Kidney tubule cell (primary cell): ENCODE data around the gene CORO7.
"Not testable (repeated sequence)": the region's sequence is repeated elsewhere in the genome, so short reads cannot be mapped to it uniquely, and the experiment has no call there.

Experiments used
- DNase-seq: peaks from one replicate; pipeline ENCODE4 v3.0.0-alpha.2; 2018; ENCODE audit warnings: low spot score

CORO7 gene

GRCh38 chr16:4336701-4337539, 79.5 kb downstream of the CORO7 start:
- DNase-seq = no peak

DNA sequence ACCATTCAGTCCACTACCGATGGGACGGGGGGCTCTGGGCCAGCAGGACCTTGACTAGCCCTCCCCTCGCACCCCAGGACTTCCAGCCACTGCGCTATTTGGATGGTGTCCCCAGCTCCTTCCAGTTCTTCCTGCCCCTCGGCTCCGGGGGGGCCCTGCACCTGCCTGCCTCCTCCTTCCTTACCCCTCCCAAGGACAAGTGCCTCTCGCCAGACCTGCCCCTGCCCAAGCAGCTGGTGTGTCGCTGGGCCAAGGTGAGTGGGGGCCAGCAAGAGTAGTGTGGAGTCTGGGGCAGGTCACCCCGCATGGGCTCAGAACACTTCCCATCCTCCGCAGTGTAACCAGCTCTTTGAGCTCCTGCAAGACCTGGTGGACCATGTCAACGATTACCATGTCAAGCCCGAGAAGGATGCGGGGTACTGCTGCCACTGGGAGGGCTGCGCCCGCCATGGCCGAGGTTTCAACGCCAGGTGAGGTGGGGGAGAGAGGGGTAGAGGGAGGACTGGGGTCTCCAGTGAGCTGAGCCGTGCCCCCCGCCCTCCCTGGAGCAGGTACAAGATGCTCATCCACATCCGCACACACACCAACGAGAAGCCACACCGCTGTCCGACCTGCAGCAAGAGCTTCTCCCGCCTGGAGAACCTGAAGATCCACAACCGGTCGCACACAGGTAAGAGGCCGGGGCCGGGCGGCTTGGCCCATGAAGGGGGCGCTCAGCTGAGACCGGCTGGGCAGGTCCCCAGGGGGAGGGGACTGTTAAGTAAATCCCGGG, 81.5 kb downstream of the CORO7 start:
- no peak for DNase-seq

- not testable (repeated sequence) for DNase-seq
These were observed 82.7 kb downstream of the CORO7 start for GRCh38 chr16:4333714-4334113.

GRCh38 chr16:4333308-4333638, 83.1 kb downstream of the CORO7 start:
- DNase-seq = no peak

- no peak for DNase-seq
These were observed 83.6 kb downstream of the CORO7 start for GRCh38 chr16:4332623-4333307.

DNA sequence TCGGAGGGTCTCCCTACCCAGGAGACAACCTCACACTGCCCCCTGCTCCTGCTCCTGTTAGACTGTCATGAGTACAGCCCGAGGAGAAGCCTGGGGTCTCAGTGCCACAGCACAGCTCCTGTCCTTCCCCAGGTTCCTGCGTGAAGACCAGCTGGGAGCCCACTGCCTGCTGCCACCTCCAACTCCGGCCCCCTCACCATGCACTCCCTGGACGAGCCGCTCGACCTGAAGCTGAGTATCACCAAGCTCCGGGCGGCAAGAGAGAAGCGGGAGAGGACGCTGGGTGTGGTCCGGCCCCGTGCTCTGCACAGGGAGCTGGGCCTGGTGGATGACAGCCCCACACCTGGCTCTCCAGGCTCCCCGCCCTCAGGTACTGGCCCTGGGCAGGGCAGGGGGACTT, 84.3 kb downstream of the CORO7 start:
- no peak for DNase-seq

GRCh38 chr16:4330277-4330874, 86.0 kb downstream of the CORO7 start:
- DNase-seq = peak; percentile 64

- DNase-seq = peak; percentile 55
These were observed 87.3 kb downstream of the CORO7 start for GRCh38 chr16:4328782-4329775.

- peak; percentile 77 for DNase-seq
These were observed 88.2 kb downstream of the CORO7 start for GRCh38 chr16:4328046-4328781.

- no peak for DNase-seq
These were observed 88.9 kb downstream of the CORO7 start for GRCh38 chr16:4327386-4328045.

- no peak for DNase-seq
These were observed 91.1 kb downstream of the CORO7 start for GRCh38 chr16:4325253-4325758.

DNA sequence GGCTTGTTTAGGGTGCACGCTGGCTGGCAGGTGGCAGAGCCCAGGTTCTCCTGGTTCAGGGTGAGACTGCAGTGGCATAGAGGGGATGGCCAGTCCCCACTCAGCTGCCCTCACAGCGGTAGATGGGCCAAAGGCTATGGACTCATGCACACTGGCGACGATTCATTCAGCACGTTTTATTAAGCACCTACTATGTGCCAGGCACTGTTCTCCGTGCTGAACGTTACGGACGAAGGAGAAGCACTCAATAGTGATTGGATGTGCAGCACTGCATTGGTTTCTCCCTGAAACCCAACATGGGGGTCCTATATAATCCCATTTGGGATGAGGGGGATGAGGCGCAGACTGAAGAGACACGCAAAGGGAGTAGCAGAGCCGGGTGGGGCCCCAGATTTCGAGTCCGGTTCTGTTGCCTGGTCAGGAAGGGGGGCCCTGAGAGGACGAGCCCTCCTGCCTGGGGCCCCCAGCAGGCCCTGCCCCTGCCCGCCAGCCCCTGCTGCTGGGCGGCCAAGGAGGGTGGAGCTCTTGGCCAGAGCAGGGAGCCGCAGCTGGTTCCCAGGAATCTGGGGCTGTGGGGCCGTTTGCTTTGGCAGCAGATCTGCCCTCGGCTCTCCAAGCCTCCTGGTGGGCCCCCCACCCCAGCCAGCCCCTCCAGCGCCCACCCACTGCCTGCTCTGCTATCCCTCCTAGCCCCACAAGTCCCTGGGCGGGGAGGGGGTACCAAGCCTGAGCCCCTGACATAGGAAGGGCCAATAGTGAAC, 91.7 kb downstream of the CORO7 start:
- DNase-seq = no peak

DNA sequence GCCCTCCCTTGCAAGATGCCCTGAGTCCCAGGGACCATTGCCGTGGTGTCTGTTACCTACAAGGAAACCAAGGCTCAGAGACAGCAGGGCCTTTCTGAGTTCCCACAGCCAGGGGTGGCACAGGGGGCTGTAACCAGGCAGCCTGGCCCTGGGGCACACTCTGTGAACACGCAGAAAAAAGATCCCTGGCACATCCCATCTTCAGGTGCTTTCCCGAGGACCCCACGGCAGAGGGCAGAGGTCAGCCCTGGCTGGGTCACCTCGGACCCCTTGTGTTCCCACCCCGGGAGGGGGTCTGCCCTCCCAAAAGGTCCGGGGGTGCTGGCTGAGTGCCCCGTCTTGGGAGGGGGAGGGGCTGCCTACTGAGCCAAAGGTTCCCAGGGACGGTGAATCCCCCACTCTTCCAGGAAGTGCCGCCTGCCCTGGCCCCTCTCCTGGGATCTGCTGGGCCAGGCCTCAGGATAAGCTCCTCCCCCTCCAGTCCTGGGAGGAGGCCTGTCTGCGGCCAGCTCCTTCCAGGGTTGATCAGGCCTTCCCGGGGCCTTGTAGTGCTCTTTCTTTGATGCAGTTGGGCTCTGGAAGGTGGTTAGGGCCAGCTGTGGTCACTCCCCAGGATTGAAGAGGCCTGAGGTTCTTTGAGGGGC, 92.4 kb downstream of the CORO7 start:
- peak; percentile 79 for DNase-seq

GRCh38 chr16:4323071-4323844, 93.1 kb downstream of the CORO7 start:
- DNase-seq = peak; percentile 77

GRCh38 chr16:4322121-4323052, 94.0 kb downstream of the CORO7 start:
- no peak for DNase-seq
